Endothelial cell of umbilical vein (primary cell): ENCODE measurements around the gene CPEB1.

Experiments used
- CTCF ChIP-seq, 2 donors: IDR thresholded peaks; 1 replicate in 1 of 2; 2 replicates in 1 of 2; pipeline ENCODE4 v1.5.1; 2011; ENCODE audit warnings: low read length in 2 of 2, mild to moderate bottlenecking in 2 of 2, moderate library complexity in 2 of 2, control low read depth in 1 of 2, inconsistent platforms in 1 of 2, low read depth in 1 of 2; ENCODE audit not compliant: insufficient read depth in 1 of 2; ENCODE audit errors: extremely low read depth in 1 of 2
- EZH2 ChIP-seq: IDR thresholded peaks from 2 replicates; pipeline ENCODE4 v1.6.1; 2012; ENCODE audit warnings: borderline replicate concordance, low read depth, mild to moderate bottlenecking, moderate library complexity, low read length, inconsistent platforms; ENCODE audit not compliant: severe bottlenecking
- FOS ChIP-seq: IDR thresholded peaks from 2 replicates; pipeline ENCODE4 v1.6.1; 2011; ENCODE audit warnings: mild to moderate bottlenecking, low read length, moderate library complexity, borderline replicate concordance; ENCODE audit not compliant: insufficient read depth
- GATA2 ChIP-seq: IDR thresholded peaks from 2 replicates; pipeline ENCODE4 v1.7.0; 2011; ENCODE audit warnings: low read depth, mild to moderate bottlenecking, moderate library complexity, mixed read lengths, low read length; ENCODE audit not compliant: insufficient read length, insufficient read depth
- POLR2A ChIP-seq: IDR thresholded peaks from 2 replicates; pipeline ENCODE4 v1.6.1; 2012; ENCODE audit warnings: low read depth, mild to moderate bottlenecking, control low read depth, low read length
- POLR2AphosphoS5 ChIP-seq: IDR thresholded peaks from 2 replicates; pipeline ENCODE4 v1.6.1; 2012; ENCODE audit warnings: low read depth, mild to moderate bottlenecking, control low read depth, low read length, moderate library complexity; ENCODE audit not compliant: insufficient read depth
- TF ChIP-seq, protein P1 (sequence below): IDR thresholded peaks from 2 replicates; pipeline ENCODE4 v1.6.1; 2011; ENCODE audit not compliant: insufficient read depth, insufficient read length

GRCh38 chr15:82630033-82630432 is 17.1 kb downstream of the CPEB1 start:
- TF ChIP-seq POLR2AphosphoS5 (no peak), POLR2A (no peak), CTCF (IDR thresholded peaks at IDR 0.05; ENCODE audit: extremely low read depth in 1 of 2, insufficient read depth in 1 of 2, low read depth in 1 of 2, low read length in 2 of 2) (no peak), EZH2 (no peak), GATA2 (no peak), FOS (no peak)
- TF ChIP-seq, protein P1, sequence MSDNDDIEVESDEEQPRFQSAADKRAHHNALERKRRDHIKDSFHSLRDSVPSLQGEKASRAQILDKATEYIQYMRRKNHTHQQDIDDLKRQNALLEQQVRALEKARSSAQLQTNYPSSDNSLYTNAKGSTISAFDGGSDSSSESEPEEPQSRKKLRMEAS, result no peak
